HepG2 (cell line): Measurements from ENCODE around the gene PYGB. TPM values are rescaled to one million over a fixed set of nuclear protein-coding genes. Genes with fewer than 3 reads are reported as not detected.

ENCODE experiments used
- ARNTL ChIP-seq: sonication (generic); formaldehyde crosslinking; IDR thresholded peaks from 2 replicates; pipeline ENCODE4 v1.4.0; 2020; ENCODE audit warnings: mild to moderate bottlenecking, missing genetic modification reagents
- ASH2L ChIP-seq: fragments of 300-600, 200-600 bp; sonication (generic); IDR thresholded peaks from 2 replicates; pipeline ENCODE4 v1.7.0; 2017; ENCODE audit warnings: low read depth, mild to moderate bottlenecking, moderate library complexity, mixed read lengths, low read length; ENCODE audit not compliant: insufficient read length
- ETV5 ChIP-seq: IDR thresholded peaks from 2 replicates; pipeline ENCODE4 v1.6.1; 2018; ENCODE audit warnings: missing biosample characterization, missing genetic modification reagents, inconsistent platforms, borderline replicate concordance
- GPN1 ChIP-seq: sonication (generic); formaldehyde crosslinking; IDR thresholded peaks from 2 replicates; pipeline ENCODE4 v1.5.1; 2020; ENCODE audit warnings: missing genetic modification reagents, borderline replicate concordance
- HNRNPL ChIP-seq: fragments of 200-400 bp; formaldehyde crosslinking; IDR thresholded peaks from 2 replicates; pipeline ENCODE4 v1.6.1; 2017; ENCODE audit warnings: mild to moderate bottlenecking, low read depth, low read length
- HOXA9 ChIP-seq: sonication (generic); formaldehyde crosslinking; IDR thresholded peaks from 2 replicates; pipeline ENCODE4 v1.8.1; 2022; ENCODE audit warnings: missing genetic modification reagents, mild to moderate bottlenecking, moderate library complexity, borderline replicate concordance
- MED1 ChIP-seq: sonication (generic); formaldehyde crosslinking; IDR thresholded peaks from 2 replicates; pipeline ENCODE4 v1.4.0; 2020; ENCODE audit warnings: missing genetic modification reagents
- MEIS2 ChIP-seq: sonication (generic); formaldehyde crosslinking; IDR thresholded peaks from 2 replicates; pipeline ENCODE4 v1.9.0; 2021; ENCODE audit warnings: mild to moderate bottlenecking, missing genetic modification reagents
- MTA3 ChIP-seq: sonication (generic); formaldehyde crosslinking; IDR thresholded peaks from 2 replicates; pipeline ENCODE4 v1.4.0; 2020; ENCODE audit warnings: missing genetic modification reagents
- MTF1 ChIP-seq: sonication (generic); formaldehyde crosslinking; IDR thresholded peaks from 2 replicates; pipeline ENCODE4 v1.5.0; 2020; ENCODE audit warnings: missing genetic modification reagents
- MZF1 ChIP-seq: sonication (generic); formaldehyde crosslinking; IDR thresholded peaks from 2 replicates; pipeline ENCODE4 v1.8.1; 2023; ENCODE audit warnings: mild to moderate bottlenecking, missing genetic modification reagents, borderline replicate concordance
- PHF20 ChIP-seq: sonication (generic); formaldehyde crosslinking; IDR thresholded peaks from 2 replicates; pipeline ENCODE4 v1.5.0; 2020; ENCODE audit warnings: mild to moderate bottlenecking, missing genetic modification reagents
- POLR2G ChIP-seq: fragments of 200-400 bp; formaldehyde crosslinking; IDR thresholded peaks from 2 replicates; pipeline ENCODE4 v1.6.1; 2018; ENCODE audit warnings: mild to moderate bottlenecking, low read depth, low read length, moderate library complexity
- RAD21 ChIP-seq: fragments of 450-650 bp; formaldehyde crosslinking; IDR thresholded peaks from 2 replicates; pipeline ENCODE4 v1.5.0; 2020; ENCODE audit warnings: mild to moderate bottlenecking
- RXRA ChIP-seq: sonication (generic); formaldehyde crosslinking; IDR thresholded peaks from 2 replicates; pipeline ENCODE4 v1.5.1; 2020; ENCODE audit warnings: missing genetic modification reagents
- SP140L ChIP-seq: sonication (generic); formaldehyde crosslinking; IDR thresholded peaks from 2 replicates; pipeline ENCODE4 v1.4.0; 2020; ENCODE audit warnings: missing genetic modification reagents, borderline replicate concordance
- SP4 ChIP-seq: sonication (generic); formaldehyde crosslinking; IDR thresholded peaks from 2 replicates; pipeline ENCODE4 v1.8.1; 2023; ENCODE audit warnings: mild to moderate bottlenecking, missing genetic modification reagents
- TEAD2 ChIP-seq: sonication (generic); formaldehyde crosslinking; IDR thresholded peaks from 2 replicates; pipeline ENCODE4 v1.9.0; 2021; ENCODE audit warnings: missing genetic modification reagents
- ZBTB7B ChIP-seq: sonication (generic); formaldehyde crosslinking; IDR thresholded peaks from 2 replicates; pipeline ENCODE4 v1.4.0; 2020; ENCODE audit warnings: missing genetic modification reagents
- ZBTB8A ChIP-seq: sonication (generic); formaldehyde crosslinking; IDR thresholded peaks from 2 replicates; pipeline ENCODE4 v1.4.0; 2020; ENCODE audit warnings: mild to moderate bottlenecking, low read depth, missing genetic modification reagents, borderline replicate concordance
- ZFP37 ChIP-seq: sonication (generic); formaldehyde crosslinking; IDR thresholded peaks from 2 replicates; pipeline ENCODE4 v1.4.0; 2020; ENCODE audit warnings: missing genetic modification reagents, borderline replicate concordance
- ZNF20 ChIP-seq: sonication (generic); formaldehyde crosslinking; IDR thresholded peaks from 2 replicates; pipeline ENCODE4 v1.4.0; 2020; ENCODE audit warnings: mild to moderate bottlenecking, moderate library complexity, missing genetic modification reagents
- ZNF558 ChIP-seq: sonication (generic); formaldehyde crosslinking; IDR thresholded peaks from 2 replicates; pipeline ENCODE4 v1.9.0; 2022; ENCODE audit warnings: mild to moderate bottlenecking, missing genetic modification reagents, borderline replicate concordance
- ZNF563 ChIP-seq: sonication (generic); formaldehyde crosslinking; IDR thresholded peaks from 2 replicates; pipeline ENCODE4 v1.8.0; 2022; ENCODE audit warnings: mild to moderate bottlenecking, moderate library complexity, missing genetic modification reagents
- ZNF772 ChIP-seq: sonication (generic); formaldehyde crosslinking; IDR thresholded peaks from 2 replicates; pipeline ENCODE4 v1.5.0; 2020; ENCODE audit warnings: mild to moderate bottlenecking, missing genetic modification reagents
- polyA plus RNA-seq, 8 experiments: library from polyadenylated mRNA; depleted of rRNA in 3 of 8; stranded (reverse) in 7 of 8; unstranded in 1 of 8; fragments of >200 nt; fragmentation: Illumina TruSeq in 4 of 8; extraction: Trizol in 4 of 8; gene quantifications; 2 replicates each; pipeline versions ENCODE4 v1.2.1 to v1.2.3, GENCODE V29; 2011 to 2016; ENCODE audit warnings: low read depth in 4 of 8, missing spikeins in 1 of 8, mixed read lengths in 1 of 8; ENCODE audit not compliant: insufficient read depth in 1 of 8
- total RNA-seq, 5 experiments: library from RNA; depleted of rRNA; stranded (reverse); fragments of >200 nt; fragmentation: Illumina TruSeq; extraction: Trizol; gene quantifications; 2 replicates each; pipeline ENCODE4 v1.2.3, GENCODE V29; 2016; ENCODE audit warnings: low read depth in 1 of 5
- TF ChIP-seq, protein P1 (sequence below): sonication (generic); formaldehyde crosslinking; IDR thresholded peaks from 2 replicates; pipeline ENCODE4 v1.4.0; 2020; ENCODE audit warnings: missing genetic modification reagents
- TF ChIP-seq, protein P2 (sequence below): sonication (generic); formaldehyde crosslinking; IDR thresholded peaks from 2 replicates; pipeline ENCODE4 v1.8.0; 2022; ENCODE audit warnings: low read depth, missing genetic modification reagents
- TF ChIP-seq, protein P3 (sequence below): sonication (generic); formaldehyde crosslinking; IDR thresholded peaks from 2 replicates; pipeline ENCODE4 v1.5.0; 2020; ENCODE audit warnings: mild to moderate bottlenecking, missing genetic modification reagents

PYGB gene
- total and polyA plus RNA-seq, 2 of the 13 experiments (the other 11 are each of a cell fraction or from before 2014, with no cell fraction given): 24.2 to 86.3 TPM

DNA sequence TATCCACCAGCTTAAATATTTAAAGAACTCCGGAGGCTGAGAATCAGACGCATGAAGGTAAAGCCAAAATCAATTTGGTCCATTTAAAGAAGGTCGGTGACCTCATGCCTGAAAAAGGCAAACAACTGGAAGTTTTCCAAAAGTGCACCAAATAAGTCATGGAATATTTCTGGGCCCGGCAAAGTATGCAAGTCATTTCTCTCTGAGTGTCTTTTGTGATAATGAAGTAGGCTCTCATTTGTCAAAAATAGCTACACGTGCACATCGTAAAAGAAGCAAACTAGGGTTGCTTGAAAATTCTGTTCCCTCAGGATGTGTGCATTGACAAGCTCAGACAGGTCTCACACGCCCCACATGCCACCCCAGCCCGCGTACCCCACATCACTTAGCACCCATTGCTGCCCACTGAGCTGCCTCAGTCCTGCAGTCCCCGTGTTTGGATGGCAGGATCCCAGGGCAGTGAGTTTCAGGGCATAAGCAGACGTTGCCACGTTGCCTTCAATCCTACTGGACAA is 20.5 kb upstream of the PYGB start (continued):
- no peak for TF ChIP-seq MZF1 (CRISPR knock-in tag)
- no peak for TF ChIP-seq ZNF772
- peak; percentile 58; the same call in 1 of the 2 replicates for TF ChIP-seq POLR2G
- no peak; the same call in 1 of the 2 replicates for TF ChIP-seq MED1 (CRISPR knock-in tag)
- TF ChIP-seq, protein P1, sequence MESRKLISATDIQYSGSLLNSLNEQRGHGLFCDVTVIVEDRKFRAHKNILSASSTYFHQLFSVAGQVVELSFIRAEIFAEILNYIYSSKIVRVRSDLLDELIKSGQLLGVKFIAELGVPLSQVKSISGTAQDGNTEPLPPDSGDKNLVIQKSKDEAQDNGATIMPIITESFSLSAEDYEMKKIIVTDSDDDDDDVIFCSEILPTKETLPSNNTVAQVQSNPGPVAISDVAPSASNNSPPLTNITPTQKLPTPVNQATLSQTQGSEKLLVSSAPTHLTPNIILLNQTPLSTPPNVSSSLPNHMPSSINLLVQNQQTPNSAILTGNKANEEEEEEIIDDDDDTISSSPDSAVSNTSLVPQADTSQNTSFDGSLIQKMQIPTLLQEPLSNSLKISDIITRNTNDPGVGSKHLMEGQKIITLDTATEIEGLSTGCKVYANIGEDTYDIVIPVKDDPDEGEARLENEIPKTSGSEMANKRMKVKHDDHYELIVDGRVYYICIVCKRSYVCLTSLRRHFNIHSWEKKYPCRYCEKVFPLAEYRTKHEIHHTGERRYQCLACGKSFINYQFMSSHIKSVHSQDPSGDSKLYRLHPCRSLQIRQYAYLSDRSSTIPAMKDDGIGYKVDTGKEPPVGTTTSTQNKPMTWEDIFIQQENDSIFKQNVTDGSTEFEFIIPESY (CRISPR knock-in tag): no peak
- 0 out of 2 replicates have a peak, but pooled peaks have one; percentile 69 for TF ChIP-seq HNRNPL
- no peak for TF ChIP-seq SP4 (CRISPR knock-in tag)
- TF ChIP-seq ARNTL (CRISPR knock-in tag): no peak
- no peak for TF ChIP-seq MTF1 (CRISPR knock-in tag)
- peak; percentile 3; the same call in 1 of the 2 replicates for TF ChIP-seq ZBTB7B (CRISPR knock-in tag)
- TF ChIP-seq SP140L: no peak; the same call in 1 of the 2 replicates
- no peak for TF ChIP-seq TEAD2 (CRISPR knock-in tag)
- TF ChIP-seq ZNF20: no peak
- TF ChIP-seq HOXA9 (CRISPR knock-in tag): no peak
- no peak for TF ChIP-seq MEIS2 (CRISPR knock-in tag)
- TF ChIP-seq MTA3: no peak
- no peak for TF ChIP-seq PHF20 (CRISPR knock-in tag)
- no peak for TF ChIP-seq RXRA (CRISPR knock-in tag)
- TF ChIP-seq, protein P2, sequence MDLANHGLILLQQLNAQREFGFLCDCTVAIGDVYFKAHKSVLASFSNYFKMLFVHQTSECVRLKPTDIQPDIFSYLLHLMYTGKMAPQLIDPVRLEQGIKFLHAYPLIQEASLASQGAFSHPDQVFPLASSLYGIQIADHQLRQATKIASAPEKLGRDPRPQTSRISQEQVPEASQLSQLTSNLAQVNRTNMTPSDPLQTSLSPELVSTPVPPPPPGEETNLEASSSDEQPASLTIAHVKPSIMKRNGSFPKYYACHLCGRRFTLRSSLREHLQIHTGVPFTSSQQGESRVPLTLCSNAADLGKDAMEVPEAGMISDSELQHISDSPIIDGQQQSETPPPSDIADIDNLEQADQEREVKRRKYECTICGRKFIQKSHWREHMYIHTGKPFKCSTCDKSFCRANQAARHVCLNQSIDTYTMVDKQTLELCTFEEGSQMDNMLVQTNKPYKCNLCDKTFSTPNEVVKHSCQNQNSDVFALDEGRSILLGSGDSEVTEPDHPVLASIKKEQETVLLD (CRISPR knock-in tag): no peak
- no peak for TF ChIP-seq ZNF563 (CRISPR knock-in tag)
- TF ChIP-seq, protein P3, sequence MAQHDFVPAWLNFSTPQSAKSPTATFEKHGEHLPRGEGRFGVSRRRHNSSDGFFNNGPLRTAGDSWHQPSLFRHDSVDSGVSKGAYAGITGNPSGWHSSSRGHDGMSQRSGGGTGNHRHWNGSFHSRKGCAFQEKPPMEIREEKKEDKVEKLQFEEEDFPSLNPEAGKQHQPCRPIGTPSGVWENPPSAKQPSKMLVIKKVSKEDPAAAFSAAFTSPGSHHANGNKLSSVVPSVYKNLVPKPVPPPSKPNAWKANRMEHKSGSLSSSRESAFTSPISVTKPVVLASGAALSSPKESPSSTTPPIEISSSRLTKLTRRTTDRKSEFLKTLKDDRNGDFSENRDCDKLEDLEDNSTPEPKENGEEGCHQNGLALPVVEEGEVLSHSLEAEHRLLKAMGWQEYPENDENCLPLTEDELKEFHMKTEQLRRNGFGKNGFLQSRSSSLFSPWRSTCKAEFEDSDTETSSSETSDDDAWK (CRISPR knock-in tag): no peak
- TF ChIP-seq GPN1 (CRISPR knock-in tag): no peak
- TF ChIP-seq ZFP37 (CRISPR knock-in tag): no peak
- TF ChIP-seq ZNF558: no peak; the same call in 1 of the 2 replicates
- TF ChIP-seq RAD21 (CRISPR knock-in tag): no peak
- TF ChIP-seq ETV5 (CRISPR knock-in tag): no peak; the same call in 1 of the 2 replicates
- TF ChIP-seq ASH2L: peak; percentile 19
- peak; percentile 78; the same call in 1 of the 2 replicates for TF ChIP-seq ZBTB8A (CRISPR knock-in tag)
